GM18507 (cell line): Measurements from ENCODE around the gene ENPP6.
"Not testable (repeated sequence)": the region's sequence is repeated elsewhere in the genome, so short reads cannot be mapped to it uniquely, and the experiment has no call there.

Experiments
- DNase-seq: peaks from one replicate; pipeline ENCODE4 v3.0.0; 2011; ENCODE audit warnings: low read depth; ENCODE audit not compliant: insufficient read length; ENCODE audit errors: extremely low spot score
- FAIRE-seq: peaks from 2 replicates; lab custom pipeline; 2011; peaks lifted over from hg19 to GRCh38; lab: Jason Lieb, UNC

ENPP6 gene

DNA sequence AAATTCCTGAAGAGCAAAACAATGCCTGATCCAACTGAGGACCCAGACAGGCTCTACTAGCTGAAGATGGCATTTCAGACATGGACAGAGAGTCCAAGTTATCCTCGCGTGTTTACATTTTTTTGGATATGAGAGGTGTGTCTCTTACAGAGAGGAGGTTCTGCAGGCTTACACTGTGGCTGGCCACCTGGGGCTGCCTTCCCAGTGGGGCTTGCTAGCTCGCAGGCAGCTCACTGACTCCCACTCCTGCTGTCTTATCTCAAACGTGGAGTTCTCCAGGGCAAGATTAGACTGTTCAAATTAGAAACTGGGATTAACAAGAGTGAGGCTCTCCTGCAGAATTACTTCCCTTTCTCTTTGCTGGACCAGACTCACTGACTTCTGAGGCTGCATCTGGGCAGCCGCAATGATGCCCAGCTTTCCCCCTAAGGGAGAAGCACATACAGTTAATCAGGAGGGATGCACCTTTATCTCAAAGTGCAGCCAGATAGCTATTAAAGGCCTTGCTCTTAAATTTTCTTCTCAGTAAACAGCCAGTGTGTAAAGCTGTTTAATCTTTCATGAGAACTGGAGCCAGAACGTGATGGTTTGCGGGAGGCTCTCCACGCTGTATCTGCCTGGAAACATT is 123.0 kb downstream of the ENPP6 start:
- DNase-seq (no peak), FAIRE-seq (no peak)

DNA sequence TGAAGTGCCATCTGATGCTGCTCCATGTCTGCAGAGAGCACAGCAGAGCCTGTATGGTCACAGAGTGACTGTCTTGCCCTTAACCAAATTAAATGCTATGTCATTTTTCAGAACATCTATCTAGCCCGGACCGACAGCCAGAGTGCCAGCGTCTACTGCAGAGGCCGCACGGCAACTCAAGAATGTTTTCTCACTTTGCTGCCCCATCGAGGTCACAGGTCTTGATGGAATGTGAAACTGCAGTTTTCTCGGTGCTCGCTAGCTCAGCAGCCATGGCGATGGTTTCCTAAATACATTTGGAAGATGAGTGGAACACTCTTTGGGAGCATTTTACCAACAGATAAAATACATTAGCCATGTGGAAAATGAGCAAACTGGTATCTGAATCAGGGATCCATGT is 125.7 kb downstream of the ENPP6 start:
- FAIRE-seq (no peak), DNase-seq (no peak)

- no peak for DNase-seq
- no peak for FAIRE-seq
Observed at GRCh38 chr4:184090571-184090970, 127.1 kb downstream of the ENPP6 start.

GRCh38 chr4:184080674-184081073 is 137.0 kb downstream of the ENPP6 start:
- DNase-seq (no peak), FAIRE-seq (no peak)

GRCh38 chr4:184074677-184075388 is 142.8 kb downstream of the ENPP6 start:
- DNase-seq, result no peak
- FAIRE-seq, result no peak

DNA sequence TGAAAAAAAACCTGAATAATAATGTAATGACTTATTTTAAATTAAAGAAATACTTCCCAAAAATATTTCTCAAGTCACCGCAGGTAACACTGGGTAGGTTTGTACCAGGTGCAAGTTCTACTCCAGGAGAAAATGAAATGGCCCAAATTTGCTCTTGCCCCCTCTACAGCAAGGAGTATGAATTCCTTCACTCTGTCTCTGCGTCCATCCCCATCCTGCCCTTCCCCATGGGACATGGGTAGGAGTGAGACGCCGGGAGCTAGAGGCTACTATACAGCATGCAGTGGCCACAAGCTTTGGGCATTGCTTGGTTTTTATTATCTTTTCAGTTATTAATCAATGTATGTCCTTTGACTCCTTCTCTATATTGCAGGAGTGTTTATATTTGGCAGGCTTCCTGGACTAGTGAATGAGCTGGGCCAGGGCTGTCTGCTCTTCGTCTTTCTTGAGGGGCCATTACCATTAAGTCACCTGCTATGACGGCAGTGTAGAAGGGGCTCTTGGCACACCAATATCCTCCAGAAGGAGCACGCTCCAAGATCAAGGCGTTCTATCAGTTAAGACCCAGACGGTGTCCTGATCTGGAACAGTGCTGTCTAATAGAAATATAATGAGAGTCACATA is 149.6 kb downstream of the ENPP6 start:
- no peak for DNase-seq
- no peak for FAIRE-seq

DNA sequence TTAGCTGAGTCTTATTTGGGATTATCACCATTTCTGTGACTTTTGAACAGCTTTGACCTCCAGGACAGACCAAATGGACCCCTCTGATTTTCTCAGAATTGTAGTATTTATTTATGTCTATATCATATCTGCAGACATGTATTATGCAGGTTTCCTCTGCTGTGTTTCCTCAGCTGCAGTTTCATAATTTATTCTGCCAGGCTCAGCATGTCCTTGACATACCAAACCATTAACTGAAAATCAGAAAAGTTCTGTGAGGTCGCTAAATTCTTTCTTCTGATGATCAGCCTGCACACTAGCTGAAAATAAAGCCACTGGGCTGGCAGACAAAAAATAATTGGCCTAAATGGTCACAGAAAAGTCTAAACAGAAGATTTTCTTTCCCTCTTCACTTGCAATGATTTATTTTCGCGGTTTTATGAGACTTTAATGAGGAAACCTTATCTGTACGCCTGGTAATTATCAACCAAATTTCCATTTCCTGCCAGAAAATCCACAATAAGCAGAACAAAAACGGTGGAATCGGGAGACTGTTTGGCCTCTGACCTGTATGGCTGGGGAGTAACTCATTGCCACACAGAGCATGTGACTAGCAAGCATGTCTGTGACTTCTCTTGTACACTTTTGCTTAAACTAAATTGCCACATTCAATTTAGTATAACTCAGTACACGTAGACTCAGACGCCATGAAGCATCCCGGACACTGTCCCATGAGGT is 150.9 kb downstream of the ENPP6 start:
- FAIRE-seq (no peak), DNase-seq (no peak)

DNA sequence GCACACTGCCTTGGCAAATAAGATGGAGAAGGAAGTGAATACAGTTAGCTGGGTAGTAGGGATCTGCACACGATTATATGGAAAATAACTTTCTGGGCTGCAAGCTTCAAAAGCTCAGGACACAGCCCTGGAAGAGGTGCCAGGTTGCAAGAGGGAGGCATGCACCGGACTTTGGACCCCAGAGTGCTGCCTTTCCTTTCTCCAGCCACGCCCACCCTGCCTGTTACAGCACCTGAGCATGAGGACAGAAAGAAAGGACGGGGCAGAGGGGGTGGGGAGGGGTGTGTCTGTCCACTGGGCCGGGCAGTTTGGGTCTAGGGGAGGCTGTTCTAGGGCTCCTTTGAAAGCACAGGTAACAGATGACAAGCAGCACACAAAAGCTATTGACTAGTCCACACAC is 152.8 kb downstream of the ENPP6 start:
- FAIRE-seq (no peak), DNase-seq (no peak)

GRCh38 chr4:184062769-184063168 is 154.9 kb downstream of the ENPP6 start:
- DNase-seq, result no peak
- FAIRE-seq, result no peak

DNA sequence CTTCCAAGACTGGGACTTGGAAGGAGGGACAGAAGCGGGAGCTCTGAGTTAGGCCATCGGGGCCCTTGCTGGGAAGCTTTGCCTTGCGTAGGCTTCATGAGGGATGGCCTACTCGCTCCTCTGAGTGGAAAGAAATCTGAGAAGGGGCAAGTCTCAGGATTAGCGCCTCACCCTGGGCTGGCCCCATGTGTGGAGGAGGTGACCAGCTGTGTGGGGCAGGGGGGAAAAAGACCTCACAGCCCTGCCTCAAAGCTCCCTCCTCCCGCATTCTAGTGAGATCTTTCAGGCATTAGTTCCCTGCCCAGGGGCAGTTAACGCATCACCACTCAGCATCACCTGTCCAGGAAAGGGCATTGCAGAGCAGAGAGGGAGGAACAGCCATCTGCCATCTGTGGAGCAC is 156.1 kb downstream of the ENPP6 start:
- FAIRE-seq (no peak), DNase-seq (no peak)

GRCh38 chr4:184059099-184059498 is 158.6 kb downstream of the ENPP6 start:
- FAIRE-seq (no peak), DNase-seq (no peak)

GRCh38 chr4:184058026-184058425 is 159.6 kb downstream of the ENPP6 start:
- FAIRE-seq, result no peak
- no peak for DNase-seq

DNA sequence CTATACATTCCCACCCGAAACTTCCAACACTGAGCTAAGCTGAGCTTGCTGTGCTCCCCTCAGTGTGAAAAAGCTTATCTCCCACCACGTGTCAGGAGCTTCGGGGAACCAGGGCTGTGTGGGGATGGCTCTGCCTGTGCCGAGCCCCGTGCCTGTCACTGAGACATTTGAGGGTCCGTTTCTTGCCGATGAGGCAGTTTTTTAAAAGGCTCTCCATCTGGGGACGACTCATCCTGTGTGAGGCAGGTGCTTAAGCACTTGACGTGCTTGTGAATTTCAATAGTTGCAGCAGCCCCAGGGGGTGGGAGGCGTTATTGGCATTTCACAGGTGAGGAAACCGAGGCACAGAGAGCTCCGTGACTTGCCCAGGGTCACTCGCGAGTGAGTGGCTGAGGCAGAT is 160.8 kb downstream of the ENPP6 start:
- no peak for FAIRE-seq
- DNase-seq, result no peak

- FAIRE-seq, result no peak
- DNase-seq, result no peak
Observed at GRCh38 chr4:184053434-184053833, 164.2 kb downstream of the ENPP6 start.

DNA sequence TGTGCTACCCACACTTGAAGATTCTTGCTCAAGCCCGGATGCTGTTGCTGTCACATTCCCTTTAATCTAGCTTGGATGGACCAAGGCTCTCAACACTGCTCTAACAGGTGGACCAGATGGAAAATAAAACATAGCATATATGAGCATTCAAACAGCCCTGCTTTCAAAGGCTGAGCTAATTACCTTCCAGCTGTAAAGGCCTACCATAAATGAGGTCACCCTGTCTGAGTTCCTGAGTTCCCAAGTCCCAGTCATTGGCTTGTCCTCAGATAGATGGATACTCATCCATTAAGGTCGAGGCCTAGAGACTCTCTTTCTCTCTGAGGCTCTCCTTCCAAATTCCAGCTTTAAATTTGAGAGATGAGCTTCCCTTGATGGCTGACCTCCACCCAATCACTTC is 165.1 kb downstream of the ENPP6 start:
- no peak for DNase-seq
- no peak for FAIRE-seq

DNA sequence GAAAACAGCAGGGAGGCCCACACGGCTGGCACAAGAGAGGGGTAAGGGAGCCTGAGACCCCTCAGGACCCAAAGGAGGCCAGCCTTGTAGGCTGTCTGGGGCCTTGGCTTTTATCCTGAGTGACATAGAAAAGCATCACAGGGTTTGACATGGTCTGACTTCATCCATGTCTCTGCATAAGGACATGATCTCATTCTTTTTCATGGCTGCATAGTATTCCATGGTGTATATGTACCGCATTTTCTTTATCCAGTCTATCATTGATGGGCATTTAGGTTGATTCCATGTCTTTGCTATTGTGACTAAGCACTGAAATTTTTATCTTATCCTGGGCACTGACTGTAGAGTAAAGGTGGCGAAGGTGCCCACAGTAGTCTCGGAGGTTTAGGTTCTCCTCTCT is 166.4 kb downstream of the ENPP6 start:
- DNase-seq, FAIRE-seq: not testable (repeated sequence)

- FAIRE-seq (no peak), DNase-seq (no peak)
Observed at GRCh38 chr4:184046148-184046547, 171.5 kb downstream of the ENPP6 start.

GRCh38 chr4:184041156-184041555 is 176.5 kb downstream of the ENPP6 start:
- DNase-seq (no peak), FAIRE-seq (no peak)

- DNase-seq, result no peak
Observed at GRCh38 chr4:184039963-184040383, 177.7 kb downstream of the ENPP6 start.

More at GRCh38 chr4:184039963-184040383, 177.7 kb downstream of the ENPP6 start:
- FAIRE-seq, result no peak
